AG04449 (cell line): ENCODE data around the gene SMIM23.
"Not testable (repeated sequence)": the region's sequence is repeated elsewhere in the genome, so short reads cannot be mapped to it uniquely, and the experiment has no call there.

Source experiments
- CTCF ChIA-PET: fragments of 350-600 bp; formaldehyde crosslinking; extraction: SDS; loops from one replicate; lab custom pipeline; 2021; ENCODE audit warnings: antibody characterized with exemption; lab: Yijun Ruan, JAX
- POLR2A ChIA-PET: fragments of 400-600, 350-600 bp; formaldehyde crosslinking; extraction: SDS; loops from one replicate; lab custom pipeline; 2020; ENCODE audit warnings: antibody characterized with exemption, inconsistent platforms; lab: Yijun Ruan, JAX
- DNase-seq: peaks from one replicate; pipeline ENCODE4 v3.0.0-alpha.2; 2010; ENCODE audit warnings: low read depth, low spot score
- H3K4me3 ChIP-seq: 2 replicates; pipeline ENCODE4 v1.5.1; 2011; ENCODE audit warnings: low read depth, mild to moderate bottlenecking, control low read depth, low read length
- TF ChIP-seq, protein P1 (sequence below): IDR thresholded peaks from one replicate; pipeline ENCODE4 v1.5.1; 2011; ENCODE audit warnings: mild to moderate bottlenecking, moderate library complexity, low read length, control low read depth, inconsistent platforms; ENCODE audit not compliant: insufficient read depth; ENCODE audit errors: missing control alignments

Gene SMIM23

DNA sequence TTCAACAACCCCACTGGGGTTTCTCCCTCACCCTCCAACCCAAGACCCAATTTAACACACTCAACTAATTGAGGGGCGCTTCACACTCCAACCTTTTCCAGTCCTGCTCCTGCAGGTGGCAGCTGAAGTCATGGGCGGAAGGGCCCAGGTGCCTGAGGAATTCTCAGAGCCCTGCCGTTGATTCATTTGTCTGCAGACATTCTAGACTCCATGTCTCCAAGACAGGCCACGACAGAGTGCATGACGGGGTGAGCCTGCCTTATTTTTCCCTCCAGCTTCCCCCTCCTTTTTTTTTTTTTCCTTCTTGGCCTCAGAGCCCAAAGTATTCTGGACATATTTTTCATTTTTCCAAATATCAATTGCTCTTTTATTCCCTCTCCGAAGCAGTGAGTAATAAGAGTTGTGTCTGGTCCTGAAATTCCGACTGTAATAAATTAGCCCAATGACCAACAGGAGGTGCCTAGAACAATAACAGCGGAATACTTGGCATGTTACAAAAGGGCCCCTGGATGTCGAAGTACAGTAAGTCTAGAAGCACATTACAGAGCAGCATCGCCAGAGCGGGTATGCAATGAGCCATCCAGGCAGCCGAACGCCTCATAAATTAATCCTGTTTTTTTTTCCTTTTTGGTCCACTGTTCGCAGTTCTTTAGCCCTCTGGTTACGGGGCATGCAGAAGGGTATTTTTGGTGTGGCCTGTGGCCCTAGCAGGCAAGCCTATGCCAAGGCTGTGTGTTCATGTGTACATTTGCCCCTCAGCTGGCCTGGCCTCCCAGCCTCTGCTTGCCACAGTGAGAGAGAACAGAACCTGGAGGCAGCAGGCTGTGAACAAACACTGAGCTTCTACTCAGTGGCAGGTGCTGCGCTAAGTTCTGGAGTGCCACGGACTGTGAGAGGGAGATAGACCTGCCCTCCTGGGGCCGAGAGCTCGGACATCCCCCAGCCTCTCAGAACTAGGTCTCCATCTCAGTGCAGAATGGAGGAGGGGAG lies 8.6 kb upstream of the SMIM23 start:
- TF ChIP-seq, protein P1, sequence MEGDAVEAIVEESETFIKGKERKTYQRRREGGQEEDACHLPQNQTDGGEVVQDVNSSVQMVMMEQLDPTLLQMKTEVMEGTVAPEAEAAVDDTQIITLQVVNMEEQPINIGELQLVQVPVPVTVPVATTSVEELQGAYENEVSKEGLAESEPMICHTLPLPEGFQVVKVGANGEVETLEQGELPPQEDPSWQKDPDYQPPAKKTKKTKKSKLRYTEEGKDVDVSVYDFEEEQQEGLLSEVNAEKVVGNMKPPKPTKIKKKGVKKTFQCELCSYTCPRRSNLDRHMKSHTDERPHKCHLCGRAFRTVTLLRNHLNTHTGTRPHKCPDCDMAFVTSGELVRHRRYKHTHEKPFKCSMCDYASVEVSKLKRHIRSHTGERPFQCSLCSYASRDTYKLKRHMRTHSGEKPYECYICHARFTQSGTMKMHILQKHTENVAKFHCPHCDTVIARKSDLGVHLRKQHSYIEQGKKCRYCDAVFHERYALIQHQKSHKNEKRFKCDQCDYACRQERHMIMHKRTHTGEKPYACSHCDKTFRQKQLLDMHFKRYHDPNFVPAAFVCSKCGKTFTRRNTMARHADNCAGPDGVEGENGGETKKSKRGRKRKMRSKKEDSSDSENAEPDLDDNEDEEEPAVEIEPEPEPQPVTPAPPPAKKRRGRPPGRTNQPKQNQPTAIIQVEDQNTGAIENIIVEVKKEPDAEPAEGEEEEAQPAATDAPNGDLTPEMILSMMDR, result no peak
- POLR2A ChIA-PET, result no interaction called here
- no peak overlapping the region for H3K4me3 ChIP-seq
- CTCF ChIA-PET, result no interaction called here
- DNase-seq, result no peak

DNA sequence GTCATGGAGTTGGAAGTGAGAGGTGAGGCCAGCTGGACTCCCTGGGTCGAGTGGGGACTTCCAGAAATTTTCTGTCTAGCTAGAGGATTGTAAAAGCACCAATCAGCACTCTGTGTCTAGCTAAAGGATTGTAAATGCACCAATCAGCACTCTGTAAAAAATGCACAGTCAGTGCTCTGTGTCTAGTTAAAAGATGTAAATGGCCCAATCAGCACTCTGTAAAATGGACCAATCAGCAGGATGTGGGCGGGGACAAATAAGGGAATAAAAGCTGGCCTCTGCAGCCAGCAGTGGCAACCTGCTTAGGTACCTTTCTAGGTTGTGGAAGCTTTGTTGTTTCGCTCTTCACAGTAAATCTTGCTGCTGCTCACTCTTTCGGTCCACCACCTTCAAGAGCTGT lies 3.9 kb upstream of the SMIM23 start:
- H3K4me3 ChIP-seq, POLR2A ChIA-PET, DNase-seq: not testable (repeated sequence)
- CTCF ChIA-PET, result interaction anchor here (1.5 kb wide), 1 partner anchor 14 kb away, joined by 3 read pairs; no protein-coding TSS in a partner anchor

DNA sequence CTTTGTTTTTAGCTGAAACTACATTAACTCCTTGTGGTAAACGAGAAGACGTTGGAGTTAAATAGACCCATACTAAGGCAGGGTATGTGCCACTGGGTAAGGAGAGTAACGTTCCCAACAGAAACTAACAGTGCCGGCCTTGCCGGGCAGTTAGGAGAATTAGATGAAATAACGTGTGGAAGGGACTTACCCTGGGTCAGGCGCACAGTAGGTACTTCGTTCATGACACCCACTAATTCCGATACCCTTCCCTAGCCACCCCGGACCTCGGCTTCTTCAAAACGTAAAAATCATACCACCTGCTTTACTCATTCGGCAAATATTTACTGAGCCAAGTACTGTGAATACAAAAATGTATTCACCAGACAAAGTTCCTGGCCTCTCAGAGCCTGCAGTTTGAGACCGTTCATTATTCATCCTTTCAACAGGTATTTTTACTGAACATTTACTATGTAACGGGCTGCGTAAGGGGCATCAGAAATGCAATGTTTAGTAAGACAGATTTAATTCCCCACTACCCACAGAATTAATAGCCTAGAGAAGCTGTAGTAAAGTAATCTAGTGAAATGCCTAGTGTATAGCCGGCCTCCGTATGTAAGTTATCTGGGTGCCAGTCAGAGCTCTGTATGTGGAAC lies 3.2 kb upstream of the SMIM23 start:
- H3K4me3 ChIP-seq, result no peak overlapping the region
- DNase-seq, result no peak
- TF ChIP-seq, protein P1, result no peak
- POLR2A ChIA-PET, result no interaction called here
- CTCF ChIA-PET, result interaction anchor here (1.3 to 1.5 kb wide), 2 partner anchors 15 to 18 kb away, joined by 3 read pairs; no protein-coding TSS in a partner anchor

DNA sequence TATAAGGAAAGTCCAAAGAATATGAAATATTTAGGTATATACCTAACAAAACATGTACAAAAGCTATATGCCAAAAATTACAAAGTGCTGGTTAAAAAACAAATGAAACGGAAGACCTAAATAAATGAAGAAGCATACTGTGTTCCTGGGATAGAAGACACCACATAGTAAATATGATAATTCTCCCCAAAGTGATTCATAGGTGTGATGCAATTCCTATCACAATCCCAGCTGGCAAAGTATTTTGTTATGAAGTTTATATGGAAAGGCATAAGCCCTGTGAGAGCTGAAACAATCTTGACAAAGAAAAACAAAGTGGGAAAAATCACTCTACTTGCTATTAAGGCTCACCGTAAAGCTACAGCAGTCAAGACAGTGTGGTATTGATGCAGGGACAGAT lies 2.6 kb upstream of the SMIM23 start:
- no peak overlapping the region for H3K4me3 ChIP-seq
- ChIA-PET POLR2A (no interaction called here), CTCF (interaction anchor here (1.3 kb wide), 1 partner anchor 18 kb away, joined by 3 read pairs; no protein-coding TSS in a partner anchor)
- TF ChIP-seq, protein P1, result no peak
- no peak for DNase-seq

DNA sequence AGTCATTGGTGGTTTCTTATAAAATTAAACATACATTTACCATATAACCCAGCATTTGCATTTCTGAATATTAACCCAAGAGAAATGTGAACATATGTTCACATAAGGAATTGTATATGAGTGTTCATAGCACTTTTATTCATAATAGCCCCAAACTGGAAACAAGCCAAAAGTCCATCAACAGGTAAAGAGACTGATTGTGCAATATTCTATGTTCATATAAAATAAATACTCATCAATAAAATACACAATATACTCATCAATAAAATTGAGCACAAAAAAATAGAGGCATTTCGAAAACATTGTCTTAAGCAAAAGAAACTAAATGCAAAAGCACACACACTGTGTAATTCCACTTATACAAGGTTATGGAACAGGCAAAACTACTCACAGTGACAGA lies 3.7 kb downstream of the SMIM23 start:
- CTCF ChIA-PET, result no interaction called here
- TF ChIP-seq, protein P1, result no peak
- H3K4me3 ChIP-seq, result no peak overlapping the region
- POLR2A ChIA-PET, result no interaction called here
- DNase-seq, result no peak

DNA sequence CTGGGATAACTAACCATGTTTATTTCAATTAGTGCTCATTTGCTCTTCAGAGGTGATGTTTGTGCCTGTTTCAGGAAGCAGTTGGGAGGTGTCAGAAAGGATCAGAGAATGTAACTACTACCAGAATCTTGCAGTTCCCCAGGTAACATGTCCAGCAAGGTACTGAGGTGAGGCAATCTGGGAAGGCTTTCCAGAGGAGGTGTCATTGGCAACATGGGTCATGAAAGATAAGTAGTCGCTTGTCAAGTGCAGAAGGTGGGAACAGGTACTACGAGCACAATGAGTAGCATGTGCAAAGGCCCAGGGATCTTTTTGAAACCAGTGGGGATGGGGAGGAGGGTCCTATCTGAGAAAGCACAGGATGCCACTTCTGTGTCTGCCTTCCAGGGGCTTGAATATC lies 4.8 kb downstream of the SMIM23 start:
- ChIA-PET CTCF (no interaction called here), POLR2A (no interaction called here)
- no peak overlapping the region for H3K4me3 ChIP-seq
- TF ChIP-seq, protein P1, result no peak
- DNase-seq, result no peak
